Right lobe of liver (tissue), 6 donors: ENCODE measurements around the gene CHST11. TPM values are rescaled to one million over a fixed set of nuclear protein-coding genes. Genes with fewer than 3 reads are reported as not detected.

Experiments used
- ATAC-seq, 4 donors: fragments of 200-7000 bp; cut with Tn5 transposase; one replicate each; pipeline ENCODE4 v1.9.1; 2020; ENCODE audit warnings: mild to moderate bottlenecking in 4 of 4, moderate library complexity in 4 of 4
- DNase-seq, 3 donors: peaks; one replicate each; pipeline ENCODE4 v3.0.0-alpha.2; 2020
- H3K27ac ChIP-seq, 3 donors: fragments of 200-600 bp; one replicate each; pipeline ENCODE4 v1.8.0; 2022
- H3K27me3 ChIP-seq, 2 donors: fragments of 200-600 bp; one replicate each; pipeline ENCODE4 v1.8.0; 2022
- H3K36me3 ChIP-seq, 4 donors: fragments of 200-600 bp; sonication (generic) in 1 of 4; one replicate each; pipeline versions ENCODE4 v1.5.1 to v1.8.0; 2017 to 2022; ENCODE audit warnings: control low read depth in 1 of 4
- H3K4me1 ChIP-seq, 4 donors: fragments of 200-600 bp; sonication (generic) in 1 of 4; one replicate each; pipeline versions ENCODE4 v1.5.1 to v1.8.0; 2017 to 2022; ENCODE audit warnings: control low read depth in 1 of 4
- H3K4me3 ChIP-seq, 3 donors: fragments of 200-600 bp; one replicate each; pipeline ENCODE4 v1.8.0; 2022
- H3K9me3 ChIP-seq, 4 donors: fragments of 200-600 bp; sonication (generic) in 1 of 4; one replicate each; pipeline versions ENCODE4 v1.5.1 to v1.8.0; 2017 to 2022; ENCODE audit warnings: control low read depth in 1 of 4
- CTCF ChIP-seq, 4 donors: fragments of 200-600 bp in 3 of 4; fragments of 450-650 bp in 1 of 4; IDR thresholded peaks; one replicate each; pipeline versions ENCODE4 v1.5.1 to v1.8.0; 2016 to 2022; ENCODE audit warnings: antibody characterized with exemption in 4 of 4, mild to moderate bottlenecking in 2 of 4
- POLR2A ChIP-seq: fragments of 450-650 bp; IDR thresholded peaks from one replicate; pipeline ENCODE4 v1.6.1; 2017; ENCODE audit warnings: antibody characterized with exemption, mild to moderate bottlenecking
- WGBS: methylation state at CpG from one replicate; pipeline ENCODE4 v1.1.6; 2018; ENCODE audit warnings: low coverage, low lambda C conversion rate; ENCODE audit not compliant: insufficient coverage; ENCODE audit errors: missing lambda C conversion rate; 5-methylcytosine and 5-hydroxymethylcytosine counted together
- intact Hi-C, 2 donors: fragments of 100-400 bp; cut with DNase I; formaldehyde crosslinking; loops; one replicate each; pipeline versions ENCODE4 v1.11.2 to v1.14.1; 2022
- total RNA-seq, 6 experiments: library from RNA; depleted of rRNA in 2 of 6; stranded (reverse); fragments of >200 nt in 2 of 6; fragmentation: NEBNext Ultra II Directional in 3 of 6; extraction: Animal tissue kit (Norgen Biotek cat#: 25700) in 3 of 6; gene quantifications; one replicate each; pipeline versions ENCODE4 v1.1.0 to v1.2.4, GENCODE V29; 2016 to 2023
- donor health status: DM: no; HTN: yes; CAD: no.
- donor health status: DM: no; HTN: no; CAD: no.
- donor health status: DM: no; HTN: no; CAD: no.
- donor health status: DM: no; HTN: yes; CAD: no.
- donor health status: DM: no; HTN: yes; CAD: no.

Gene CHST11
- total RNA-seq, 6 experiments from 2014 or later, result 0.57 to 10.4 (median 3.5) TPM

DNA sequence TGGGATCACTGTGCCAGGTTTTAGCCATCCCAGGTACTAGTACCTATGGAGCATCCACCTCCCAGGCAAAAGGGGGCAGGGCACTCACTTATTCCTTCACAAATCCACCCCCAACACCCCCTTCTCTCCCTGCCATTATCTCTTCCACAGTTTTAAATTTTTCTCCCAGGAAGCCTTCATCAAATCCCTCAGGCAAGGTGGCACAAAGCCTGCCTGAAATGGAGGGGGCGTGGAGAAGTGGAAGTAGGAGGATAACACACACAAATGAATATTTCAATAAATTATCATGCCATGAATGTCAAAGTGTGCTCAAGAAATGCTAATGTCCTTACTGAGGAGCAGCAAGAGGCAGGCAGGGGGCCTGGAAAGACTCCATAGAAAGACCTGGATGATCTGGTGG lies 4.7 kb upstream of the CHST11 start:
- WGBS, result 90% methylated on average over 1 of the region's 1 CpG
- Histone ChIP-seq H3K36me3 (no peaks in the 10 kb centered on the region), H3K9me3 (no peaks in the 10 kb centered on the region), H3K4me1 (no peaks in the 10 kb centered on the region), H3K27ac (no peak overlapping the region), H3K4me3 (no peak overlapping the region), H3K27me3 (peaks cover 0 to 7% of the 10 kb centered on the region in 2 donors)
- no peak for DNase-seq
- TF ChIP-seq POLR2A, result no peak
- TF ChIP-seq CTCF (IDR thresholded peaks at IDR 0.05), result no peak
- intact Hi-C loops, result no loop called here
- no peak for ATAC-seq

DNA sequence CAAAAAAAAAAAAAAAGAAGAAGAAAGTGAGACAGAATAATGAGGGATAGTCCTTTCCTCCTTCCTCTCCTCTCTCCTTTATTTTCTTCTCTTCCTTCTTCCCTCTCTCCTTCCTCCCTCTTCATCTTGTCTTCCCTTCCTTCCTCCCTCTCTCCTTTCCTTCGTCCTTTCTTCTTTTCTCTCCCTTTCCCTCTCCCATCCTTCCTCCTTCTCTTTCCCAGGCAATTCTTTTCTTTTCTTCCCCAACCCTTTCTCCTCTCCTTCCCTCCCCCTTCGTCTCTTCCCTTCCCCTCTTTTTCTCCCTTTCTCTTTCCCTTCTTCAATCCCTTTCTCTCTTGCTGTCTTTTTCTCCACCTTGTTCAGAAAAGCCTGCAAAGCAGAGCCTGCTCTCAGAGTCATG lies 3.6 kb upstream of the CHST11 start:
- DNase-seq (no peak), ATAC-seq (no peak)
- H3K27me3 ChIP-seq, result peaks cover 0 to 14% of the 10 kb centered on the region in 2 donors
- no peaks in the 10 kb centered on the region for H3K36me3 ChIP-seq
- no peaks in the 10 kb centered on the region for H3K9me3 ChIP-seq
- no peak overlapping the region for H3K4me3 ChIP-seq
- no peak overlapping the region for H3K27ac ChIP-seq
- 50% methylated on average over 2 of the region's 2 CpGs for WGBS
- peaks cover 0 to 10% (median 0%) of the 10 kb centered on the region in 4 donors for H3K4me1 ChIP-seq
- TF ChIP-seq POLR2A (no peak), CTCF (IDR thresholded peaks at IDR 0.05) (no peak)
- intact Hi-C loops, result no loop called here

GRCh38 chr12:104454997-104455396 lies 1.8 kb upstream of the CHST11 start:
- intact Hi-C loops, result no loop called here
- WGBS, result 85% methylated on average over 1 of the region's 1 CpG
- ATAC-seq, result no peak

DNA sequence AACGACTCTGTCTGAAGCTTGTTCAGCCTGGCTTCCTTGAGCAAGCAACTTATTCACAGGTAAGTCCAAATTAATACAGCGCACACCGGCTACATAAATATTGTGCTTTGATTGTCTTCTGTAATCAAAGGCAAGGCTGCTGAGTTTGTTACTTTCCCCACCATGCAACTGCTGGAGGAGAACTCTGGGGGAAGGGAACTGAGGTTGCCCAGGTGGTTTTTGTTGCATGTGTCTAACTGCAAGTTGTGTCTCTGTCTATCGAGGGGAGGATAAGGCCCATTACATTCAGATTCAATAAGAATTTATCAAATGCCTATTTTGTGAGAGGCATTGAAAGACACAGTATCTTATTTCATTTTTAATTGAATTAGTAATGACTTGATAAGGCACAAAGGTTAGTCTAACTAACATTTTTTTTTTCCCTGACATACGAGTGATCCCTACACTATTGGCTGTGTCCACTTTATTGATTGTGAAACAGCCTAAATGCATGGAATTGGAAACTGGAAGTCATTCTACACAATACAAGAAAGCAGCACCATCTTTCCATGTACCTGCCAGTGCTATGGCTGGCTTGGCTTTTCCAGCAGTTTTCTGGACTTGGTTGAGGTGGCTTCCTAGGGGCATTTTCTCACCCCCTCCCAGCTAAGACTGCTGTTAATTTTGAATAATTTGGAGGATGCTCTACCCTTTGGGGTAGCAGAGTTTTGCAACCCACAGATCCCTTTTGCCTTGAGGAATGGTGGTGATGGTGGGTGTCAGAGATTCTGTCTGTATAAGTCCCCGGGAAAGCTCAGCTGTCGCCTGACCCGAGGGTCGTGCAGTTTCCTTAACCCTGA lies 951 bp upstream of the CHST11 start:
- 58% methylated on average over 5 of the region's 9 CpGs for WGBS
- TF ChIP-seq POLR2A (no peak), CTCF (IDR thresholded peaks at IDR 0.05) (no peak)
- peak overlapping the region; percentile 54 to 69 (median 61) for H3K4me3 ChIP-seq
- intact Hi-C loops, result no loop called here
- DNase-seq, result no peak
- ATAC-seq, result no peak
- H3K9me3 ChIP-seq, result no peaks in the 10 kb centered on the region
- no peak overlapping the region for H3K27ac ChIP-seq
- peaks cover 0 to 11% (median 0%) of the 10 kb centered on the region in 4 donors for H3K4me1 ChIP-seq
- peaks cover 0 to 20% of the 10 kb centered on the region in 2 donors for H3K27me3 ChIP-seq
- no peaks in the 10 kb centered on the region for H3K36me3 ChIP-seq

More at GRCh38 chr12:104454997-104455396, 1.8 kb upstream of the CHST11 start:
- DNase-seq, result no peak
- H3K27me3 ChIP-seq, result peaks cover 0 to 20% of the 10 kb centered on the region in 2 donors
- peaks cover 0 to 11% (median 0%) of the 10 kb centered on the region in 4 donors for H3K4me1 ChIP-seq
- H3K27ac ChIP-seq, result no peak overlapping the region
- TF ChIP-seq POLR2A (no peak), CTCF (IDR thresholded peaks at IDR 0.05) (no peak)
- no peaks in the 10 kb centered on the region for H3K9me3 ChIP-seq
- H3K36me3 ChIP-seq, result no peaks in the 10 kb centered on the region
- H3K4me3 ChIP-seq, result no peak overlapping the region
